OCI-LY7 (cell line): ENCODE results near the gene UGT1A10. TPM values are rescaled to one million over a fixed set of nuclear protein-coding genes. Genes with fewer than 3 reads are reported as not detected.

Experiments
- BruUV-seq: library from RNA; stranded (reverse); fragments of 400-500 nt; replicated peaks from 2 replicates; lab custom pipeline; 2021; lab: Mats Ljungman, UMichigan
- CTCF ChIA-PET: fragments of 300-600 bp; sonication (Branson Sonifier 250); formaldehyde crosslinking; loops from one replicate; lab custom pipeline; 2022; ENCODE audit warnings: antibody characterized with exemption; ENCODE audit not compliant: unreplicated experiment; lab: Charles Lee
- POLR2A ChIA-PET: fragments of 300-600 bp; sonication (Branson Sonifier 250); formaldehyde crosslinking; loops from one replicate; lab custom pipeline; 2022; ENCODE audit warnings: antibody characterized with exemption; lab: Charles Lee
- DNase-seq: peaks from one replicate; pipeline ENCODE4 v3.0.0-alpha.2; 2015; ENCODE audit warnings: low spot score
- H2AFZ ChIP-seq: fragments of 200-600 bp; sonication (generic), shearing (Covaris generic); 2 replicates; pipeline ENCODE4 v1.6.1; 2014; ENCODE audit warnings: mild to moderate bottlenecking, antibody characterized with exemption, low read length, moderate library complexity
- H3K27ac ChIP-seq: fragments of 200-600 bp; sonication (generic); 2 replicates; pipeline ENCODE4 v1.5.1; 2014; ENCODE audit warnings: mixed run types, low read depth, mild to moderate bottlenecking, moderate library complexity, low read length, inconsistent platforms; ENCODE audit not compliant: poor library complexity, severe bottlenecking
- H3K36me3 ChIP-seq: fragments of 200-600 bp; sonication (generic); 2 replicates; pipeline ENCODE4 v1.6.1; 2014; ENCODE audit warnings: mild to moderate bottlenecking, antibody characterized with exemption, low read length, moderate library complexity, mixed read lengths; ENCODE audit not compliant: insufficient read depth
- H3K4me1 ChIP-seq: fragments of 200-600 bp; sonication (generic); 2 replicates; pipeline ENCODE4 v1.5.1; 2014; ENCODE audit warnings: mild to moderate bottlenecking, low read length; ENCODE audit not compliant: insufficient read depth, poor library complexity, severe bottlenecking
- H3K4me2 ChIP-seq: fragments of 200-600 bp; sonication (generic); 2 replicates; pipeline ENCODE4 v1.6.1; 2014; ENCODE audit warnings: mild to moderate bottlenecking, low read length
- H3K4me3 ChIP-seq: fragments of 200-600 bp; sonication (generic); 2 replicates; pipeline ENCODE4 v1.5.1; 2014; ENCODE audit warnings: mild to moderate bottlenecking, low read depth, low read length; ENCODE audit not compliant: poor library complexity, severe bottlenecking
- H3K79me2 ChIP-seq: fragments of 200-600 bp; sonication (generic); 2 replicates; pipeline ENCODE4 v1.6.1; 2016; ENCODE audit warnings: low read depth, mild to moderate bottlenecking, low read length, moderate library complexity, mixed read lengths; ENCODE audit not compliant: insufficient read depth
- H3K9me2 ChIP-seq: fragments of 200-600 bp; sonication (generic); 2 replicates; pipeline ENCODE4 v1.6.1; 2016; ENCODE audit warnings: mild to moderate bottlenecking, low read length, mixed read lengths; ENCODE audit not compliant: insufficient read depth
- H3K9me3 ChIP-seq: fragments of 200-600 bp; sonication (generic); 2 replicates; pipeline ENCODE4 v1.6.1; 2014; ENCODE audit warnings: mild to moderate bottlenecking, mixed run types, low read length, mixed read lengths
- H4K20me1 ChIP-seq: fragments of 200-600 bp; sonication (generic); 2 replicates; pipeline ENCODE4 v1.6.1; 2014; ENCODE audit warnings: mild to moderate bottlenecking, antibody characterized with exemption, low read length, moderate library complexity, mixed read lengths; ENCODE audit not compliant: insufficient read depth
- CTCF ChIP-seq: fragments of 200-600 bp; sonication (generic); conservative IDR thresholded peaks from 2 replicates; pipeline ENCODE4 v1.5.1; 2014; ENCODE audit warnings: mild to moderate bottlenecking, antibody characterized with exemption, low read length, moderate library complexity, mixed read lengths
- EZH2phosphoT487 ChIP-seq: fragments of 200-600 bp; sonication (generic); IDR thresholded peaks from 2 replicates; pipeline ENCODE4 v1.6.1; 2018; ENCODE audit warnings: low read depth, borderline replicate concordance, mild to moderate bottlenecking, mixed run types, antibody characterized with exemption, low read length, moderate library complexity, mixed read lengths
- intact Hi-C: fragments of 100-400 bp; cut with micrococcal nuclease; formaldehyde crosslinking; loops from one replicate; pipeline ENCODE4 v1.10.0; 2022; ENCODE audit not compliant: unreplicated experiment
- total RNA-seq, 2 experiments: library from RNA; depleted of rRNA in 1 of 2; stranded (reverse); fragments of >200 nt in 1 of 2; shearing (Covaris generic) in 1 of 2; gene quantifications; 2 replicates each; pipeline ENCODE4 v1.2.3, GENCODE V29; 2014 to 2022

Gene UGT1A10
- total RNA-seq, 2 experiments from 2014 or later = not detected

GRCh38 chr2:233758849-233759248 lies 122.6 kb downstream of the UGT1A10 start:
- H3K4me2 ChIP-seq = no peak overlapping the region
- no peaks in the 10 kb centered on the region for H3K36me3 ChIP-seq
- H3K79me2 ChIP-seq = no peaks in the 10 kb centered on the region
- ChIA-PET CTCF (interaction anchor here (0.5 kb wide), 1 partner anchor 161 kb away, joined by 4 read pairs; no protein-coding TSS in a partner anchor), POLR2A (no interaction called here)
- BruUV-seq = no TSS peak
- no peak overlapping the region for H3K4me3 ChIP-seq
- intact Hi-C loops = no loop called here
- no peak overlapping the region for H2AFZ ChIP-seq
- no peaks in the 10 kb centered on the region; the same call in 1 of the 2 replicates for H3K9me2 ChIP-seq
- H3K27ac ChIP-seq = no peak overlapping the region
- no peaks in the 10 kb centered on the region for H3K4me1 ChIP-seq
- TF ChIP-seq EZH2phosphoT487 (no peak), CTCF (no peak)
- DNase-seq = no peak
- no peaks in the 10 kb centered on the region for H3K9me3 ChIP-seq
- no peaks in the 10 kb centered on the region for H4K20me1 ChIP-seq

- no peaks in the 10 kb centered on the region for H3K79me2 ChIP-seq
- no peak within 1 kb of the TSS for H3K4me2 ChIP-seq
- no peaks in the 10 kb centered on the region for H3K36me3 ChIP-seq
- H4K20me1 ChIP-seq = no peaks in the 10 kb centered on the region
- H3K4me3 ChIP-seq = no peak within 1 kb of the TSS
- no peaks in the 10 kb centered on the region for H3K4me1 ChIP-seq
- DNase-seq = no peak
- intact Hi-C loops = no loop called here
- H2AFZ ChIP-seq = no peak within 1 kb of the TSS
- no peaks in the 10 kb centered on the region for H3K9me3 ChIP-seq
- TF ChIP-seq EZH2phosphoT487 = no peak
- no peak for TF ChIP-seq CTCF
- H3K27ac ChIP-seq = no peak within 1 kb of the TSS
- CTCF ChIA-PET = no interaction called here
- no TSS peak for BruUV-seq
- POLR2A ChIA-PET = no interaction called here
- no peaks in the 10 kb centered on the region; the same call in 1 of the 2 replicates for H3K9me2 ChIP-seq
Measured at GRCh38 chr2:233760043-233760442, 123.8 kb downstream of the UGT1A10 start, which contains the start of gene UGT1A1. Gene UGT1A1 (plus strand): TSS chr2:233760270. CDS start chr2:233760288, 18 bp downstream.

- H4K20me1 ChIP-seq = no peaks in the 10 kb centered on the region
- H3K9me2 ChIP-seq = no peaks in the 10 kb centered on the region; the same call in 1 of the 2 replicates
- H3K4me1 ChIP-seq = no peaks in the 10 kb centered on the region
- H3K36me3 ChIP-seq = no peaks in the 10 kb centered on the region
- H2AFZ ChIP-seq = no peak overlapping the region
- no peak overlapping the region for H3K4me3 ChIP-seq
- TF ChIP-seq CTCF = no peak
- no peak for TF ChIP-seq EZH2phosphoT487
- intact Hi-C loops = no loop called here
- BruUV-seq = no TSS peak
- H3K9me3 ChIP-seq = no peaks in the 10 kb centered on the region
- POLR2A ChIA-PET = interaction anchor here (0.5 kb wide), 1 partner anchor 267 kb away, joined by 3 read pairs; no protein-coding TSS in a partner anchor
- CTCF ChIA-PET = no interaction called here
- H3K79me2 ChIP-seq = no peaks in the 10 kb centered on the region
- H3K4me2 ChIP-seq = no peak overlapping the region
- no peak for DNase-seq
- no peak overlapping the region for H3K27ac ChIP-seq
Measured at GRCh38 chr2:233761040-233761769, 125.0 kb downstream of the UGT1A10 start.
